ENCODE results near the gene MYO1D.
"Not testable (repeated sequence)": the region's sequence is repeated elsewhere in the genome, so short reads cannot be mapped to it uniquely, and the experiment has no call there.

Gene MYO1D

DNA sequence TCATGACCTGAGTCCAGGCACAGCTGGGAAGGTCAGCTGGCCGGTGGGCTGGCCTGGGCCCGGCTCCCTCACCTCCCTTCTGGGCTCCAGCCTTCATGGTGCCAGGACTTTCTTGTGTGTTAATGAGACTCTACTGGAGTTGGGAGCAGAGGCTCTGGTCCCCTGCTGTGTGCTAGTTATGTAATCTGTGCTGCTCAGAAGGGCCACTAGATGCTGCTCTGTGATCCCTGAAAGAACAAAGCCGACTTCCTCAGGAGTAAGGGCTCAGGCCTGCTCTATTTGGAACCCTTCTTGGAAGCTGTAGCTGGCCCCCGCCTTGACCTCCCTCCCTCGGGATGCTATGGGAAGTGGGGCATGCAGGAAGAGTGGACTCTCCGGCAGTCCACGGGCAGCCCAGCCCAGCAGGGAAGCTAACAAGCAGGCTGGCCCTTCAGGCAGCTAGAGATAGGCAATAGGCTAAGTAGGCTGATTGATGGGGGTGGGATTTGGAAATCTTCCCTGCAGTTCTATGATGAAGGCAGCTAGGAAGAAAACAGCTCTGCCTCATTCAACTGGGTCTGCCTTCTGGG lies 393.4 kb downstream of the MYO1D start:
- DNase-seq: no peak

DNA sequence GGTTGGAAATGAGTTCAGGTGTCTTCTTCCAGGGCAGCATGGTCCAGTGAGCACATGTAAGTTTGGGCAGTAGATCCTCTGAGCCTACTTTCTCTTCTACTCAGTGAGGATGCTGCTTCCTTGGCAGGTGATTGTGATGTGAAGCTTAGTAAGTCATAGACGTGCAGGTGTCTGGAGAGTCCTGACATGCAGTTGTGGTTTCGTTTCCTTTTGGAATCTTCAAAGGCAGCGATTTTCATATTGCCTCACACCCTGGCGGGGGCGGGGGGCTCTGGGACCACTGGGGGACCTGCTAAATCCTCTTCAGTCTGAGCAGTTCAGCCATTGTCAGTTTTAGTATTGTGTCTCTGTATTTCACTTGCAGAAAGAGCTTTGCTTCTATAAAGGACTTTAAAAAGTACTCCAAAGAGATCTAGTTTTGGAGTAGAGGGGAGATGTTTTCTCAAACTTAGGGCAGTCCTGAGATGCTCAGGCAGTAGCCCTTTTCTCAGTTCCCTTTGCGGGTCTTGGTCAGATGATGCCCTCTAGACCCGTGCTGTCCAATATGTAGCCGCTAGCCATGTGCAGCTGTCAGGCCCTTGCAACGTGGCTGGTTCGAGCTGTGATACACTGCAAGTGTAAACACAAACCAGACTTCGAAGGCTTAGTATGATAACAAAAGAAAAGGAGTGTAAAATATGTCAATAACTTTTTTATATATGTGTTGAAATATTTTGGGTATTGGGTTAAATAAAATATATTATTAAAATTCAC lies 394.2 kb downstream of the MYO1D start:
- DNase-seq: no peak

DNA sequence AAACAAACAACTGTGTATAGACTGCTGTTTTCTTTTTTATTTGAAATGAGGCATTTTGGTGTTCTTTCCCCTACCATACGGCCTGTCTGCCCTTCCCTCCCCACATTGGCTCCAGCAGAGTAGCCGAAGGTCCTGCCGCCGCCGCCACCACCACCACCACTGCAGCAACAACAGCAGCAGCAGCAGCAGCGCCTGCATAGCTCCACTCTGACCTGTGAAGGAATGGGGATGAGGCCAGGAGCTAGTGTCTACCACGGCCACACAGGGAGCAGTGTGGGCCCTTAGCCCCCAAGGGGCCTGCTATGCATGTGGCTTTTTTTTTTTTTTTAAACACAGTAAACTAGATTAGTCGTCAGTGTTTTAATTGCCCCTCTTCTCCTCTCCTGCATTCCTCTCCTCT lies 395.7 kb downstream of the MYO1D start:
- DNase-seq: no peak

GRCh38 chr17:32479074-32479617 lies 397.8 kb downstream of the MYO1D start:
- peak; percentile 30 for DNase-seq

DNA sequence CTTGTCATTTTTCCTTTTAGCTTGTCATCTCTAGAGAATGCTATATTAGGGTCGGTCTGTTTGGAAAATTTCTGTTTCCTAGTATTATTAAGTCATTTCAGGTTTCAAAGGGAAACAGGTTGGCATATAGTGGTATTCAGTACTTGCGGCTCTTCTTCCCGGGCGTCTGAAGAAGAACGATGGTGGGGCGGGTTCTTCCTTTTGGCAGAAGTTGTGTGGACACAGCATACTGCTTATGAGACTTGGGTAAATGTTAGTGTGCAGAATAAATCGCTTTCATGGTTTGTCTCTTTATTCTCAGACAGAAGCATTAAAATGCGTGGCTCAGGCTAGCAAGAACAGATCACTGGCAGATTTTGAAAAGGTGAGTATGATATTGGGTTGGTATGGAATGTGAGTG lies 399.7 kb downstream of the MYO1D start:
- DNase-seq: no peak

DNA sequence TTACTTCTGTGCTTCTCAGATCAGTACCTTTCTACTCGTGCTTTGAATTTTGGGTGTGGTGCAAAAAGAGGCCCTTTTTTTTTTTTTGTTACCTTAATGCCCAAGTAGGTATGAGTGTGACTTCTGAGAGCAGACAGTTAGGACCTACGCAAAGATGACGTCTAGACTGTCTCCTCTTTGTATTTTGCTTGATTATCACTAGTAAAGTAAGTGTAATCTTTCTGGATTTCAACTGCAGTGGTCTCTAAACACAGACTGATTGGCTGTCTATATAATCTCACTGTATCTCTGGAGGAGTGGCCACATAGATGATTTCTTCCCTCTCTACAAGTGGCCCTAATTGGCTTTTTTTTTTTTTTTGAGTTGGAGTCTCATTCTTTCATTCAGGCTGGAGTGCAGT lies 401.7 kb downstream of the MYO1D start:
- DNase-seq: no peak

- DNase-seq: no peak
These were observed 405.3 kb downstream of the MYO1D start for GRCh38 chr17:32471652-32472051.

DNA sequence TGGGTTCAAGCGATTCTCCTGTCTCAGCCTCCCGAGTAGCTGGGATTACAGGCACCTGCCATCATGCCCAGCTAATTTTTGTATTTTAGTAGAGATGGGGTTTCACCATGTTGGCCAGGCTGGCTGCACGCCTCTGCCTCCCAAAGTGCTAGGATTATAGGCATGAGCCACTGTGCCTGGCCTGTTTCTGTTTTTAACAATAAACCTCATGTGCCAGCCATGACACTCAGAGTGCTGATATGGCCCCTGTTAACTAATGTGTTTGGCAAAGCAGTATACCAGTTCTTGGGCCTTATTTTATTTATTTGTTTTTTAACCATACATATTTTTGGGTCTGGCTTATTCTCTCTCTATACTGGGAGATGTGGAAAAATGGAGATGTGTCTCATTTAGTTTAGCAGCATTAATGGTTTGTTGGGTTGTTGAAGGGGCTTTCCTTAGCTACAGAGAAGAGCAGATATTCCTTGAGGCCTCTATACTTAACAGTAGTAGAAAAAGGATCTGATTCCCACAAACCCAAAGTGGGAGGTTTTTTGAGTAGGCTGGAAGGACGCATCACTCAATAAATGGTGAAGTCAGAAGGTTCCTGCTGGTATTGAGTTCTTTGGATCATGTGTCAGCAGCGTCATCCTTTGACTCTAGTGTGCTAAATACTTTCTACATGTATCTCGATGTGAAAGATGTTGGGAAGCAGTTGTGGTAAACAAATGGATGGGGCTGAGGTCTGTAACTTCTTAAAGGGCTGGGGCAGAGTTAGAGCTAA lies 406.3 kb downstream of the MYO1D start:
- no peak for DNase-seq

DNA sequence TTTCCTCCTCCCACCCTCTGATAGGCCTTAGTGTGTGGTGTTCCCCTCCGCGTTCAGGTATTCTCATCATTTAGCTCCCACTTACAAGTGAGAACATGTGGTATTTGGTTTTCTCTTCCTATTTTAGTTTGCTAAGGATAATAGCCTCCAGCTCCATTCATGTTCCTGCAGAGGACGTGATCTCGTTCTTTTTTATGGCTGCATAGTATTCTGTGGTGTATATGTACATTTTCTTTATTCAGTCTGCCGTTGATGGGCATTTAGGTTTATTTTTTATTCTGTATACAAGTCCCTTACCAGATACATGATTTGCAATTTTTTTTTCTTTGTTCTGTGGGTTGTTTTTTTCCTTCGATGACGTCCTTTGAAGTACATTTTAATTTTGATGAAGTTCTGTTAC lies 409.0 kb downstream of the MYO1D start:
- DNase-seq: no peak

- DNase-seq: no peak
These were observed 412.6 kb downstream of the MYO1D start for GRCh38 chr17:32464374-32464773.

DNA sequence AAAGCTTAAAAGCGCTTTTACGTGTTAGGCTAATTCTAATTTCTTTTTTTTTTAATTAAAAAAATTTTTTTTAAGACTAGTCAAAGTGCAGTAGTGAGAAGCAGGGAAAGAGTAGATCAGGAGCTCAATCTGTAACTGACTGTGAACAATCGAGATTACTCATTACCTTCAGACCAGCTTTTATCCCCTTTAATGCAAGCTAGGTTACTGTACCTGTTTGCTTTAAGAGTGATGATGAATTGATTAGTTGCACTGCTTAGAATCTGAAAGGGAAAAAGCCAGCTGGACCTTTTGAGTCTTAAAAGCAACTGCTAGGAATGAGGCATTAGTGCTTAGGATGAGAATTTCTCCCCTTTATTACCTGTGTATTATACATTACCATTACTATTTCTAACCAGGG lies 413.6 kb downstream of the MYO1D start:
- no peak for DNase-seq

GRCh38 chr17:32461853-32462617 lies 414.9 kb downstream of the MYO1D start:
- peak; percentile 75 for DNase-seq

DNA sequence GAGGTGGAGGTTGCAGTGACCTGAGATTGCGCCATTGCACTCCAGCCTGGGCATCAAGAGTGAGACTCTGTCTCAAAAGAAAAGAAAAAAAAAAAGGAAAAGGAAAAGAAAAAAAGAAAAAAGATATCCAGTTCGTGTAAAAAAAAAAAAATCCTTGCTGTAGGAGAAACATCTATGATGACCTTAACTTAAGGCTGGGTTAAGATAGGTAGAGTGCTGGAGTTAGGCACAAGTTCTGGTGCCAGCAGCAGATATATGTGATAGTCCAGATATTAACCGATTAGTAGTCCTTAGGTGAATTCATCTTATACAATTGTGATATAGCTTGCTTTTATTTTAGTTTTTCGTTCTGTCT lies 415.4 kb downstream of the MYO1D start:
- no peak for DNase-seq

DNA sequence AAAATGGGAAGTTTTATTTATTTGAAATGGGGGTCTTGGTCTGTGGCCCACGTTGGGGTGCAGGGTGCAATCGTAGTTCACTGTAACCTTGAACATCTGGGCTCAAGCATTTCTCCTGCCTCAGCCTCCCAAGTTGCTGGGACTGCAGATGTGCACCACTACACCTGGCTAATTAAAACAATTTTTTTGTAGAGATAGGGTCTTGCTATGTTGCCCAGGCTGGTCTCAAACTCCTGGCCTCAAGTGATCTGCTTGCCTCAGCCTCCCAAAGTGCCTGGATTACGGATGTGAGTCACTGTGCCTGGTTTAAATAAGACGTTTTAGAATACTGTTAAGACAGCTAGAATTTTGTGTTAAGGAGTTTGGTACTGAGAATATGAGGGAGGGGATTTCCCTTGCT lies 416.9 kb downstream of the MYO1D start:
- no peak for DNase-seq

GRCh38 chr17:32458371-32458770 lies 418.6 kb downstream of the MYO1D start:
- DNase-seq: no peak

DNA sequence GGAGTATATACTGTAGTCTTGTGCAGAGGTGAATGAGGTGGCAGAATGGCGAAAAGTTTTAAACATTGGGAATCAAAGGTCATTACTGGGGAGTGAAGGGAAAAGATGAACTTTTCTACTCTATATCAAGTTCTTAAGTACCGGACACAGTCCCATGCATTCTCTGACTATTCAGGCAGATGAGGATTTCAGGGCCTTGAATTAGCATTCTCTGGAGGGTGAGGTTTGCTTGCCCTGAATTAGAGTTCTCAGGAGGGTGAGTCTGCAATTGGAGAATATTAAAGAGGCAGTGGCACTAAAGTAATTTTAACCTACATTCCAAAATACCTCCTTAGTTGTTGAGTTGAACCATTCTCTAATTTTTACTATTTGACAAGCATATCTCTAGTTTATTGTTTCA lies 423.6 kb downstream of the MYO1D start:
- DNase-seq: no peak

- no peak for DNase-seq
These were observed 424.6 kb downstream of the MYO1D start for GRCh38 chr17:32452281-32452680.

DNA sequence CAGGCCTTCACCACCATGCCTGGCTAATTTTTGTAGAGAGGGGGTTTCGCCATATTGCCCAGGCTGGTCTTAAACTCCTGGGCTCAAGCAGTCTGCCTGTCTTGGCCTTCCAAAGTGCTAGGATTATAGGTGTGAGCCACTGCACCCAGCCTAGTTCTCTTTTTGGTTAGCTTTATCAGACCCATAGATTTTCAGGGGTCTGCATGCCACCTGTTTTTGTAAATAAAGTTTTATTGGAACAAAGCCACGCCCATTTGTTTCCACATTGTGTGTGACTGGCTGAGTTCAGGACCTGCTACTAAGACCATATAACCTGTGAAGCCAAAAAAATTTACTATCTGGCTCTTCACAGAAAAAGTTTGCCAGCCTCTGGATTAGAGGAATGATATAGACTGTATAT lies 425.0 kb downstream of the MYO1D start:
- no peak for DNase-seq

DNA sequence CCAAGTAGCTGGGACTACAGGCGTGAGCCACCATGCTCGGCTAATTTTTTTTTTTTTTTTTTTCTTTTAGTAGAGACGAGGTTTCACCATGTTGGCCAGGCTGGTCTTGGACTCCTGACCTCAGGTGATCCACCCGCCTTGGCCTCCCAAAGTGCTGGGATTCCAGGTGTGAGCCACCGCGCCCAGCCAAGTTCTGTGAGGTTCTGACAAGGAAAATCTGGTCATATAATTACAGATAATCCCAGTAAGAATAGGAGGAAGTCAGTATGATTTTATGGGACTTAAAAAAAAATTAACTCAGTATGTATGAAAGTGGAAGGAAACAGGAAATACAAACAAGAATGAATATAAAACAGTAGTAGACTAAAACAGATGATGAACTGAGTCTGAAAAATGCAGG lies 426.5 kb downstream of the MYO1D start:
- not testable (repeated sequence) for DNase-seq

- no peak for DNase-seq
These were observed 427.0 kb downstream of the MYO1D start for GRCh38 chr17:32449963-32450362.

GRCh38 chr17:32446949-32447348 lies 430.0 kb downstream of the MYO1D start:
- DNase-seq: no peak

GRCh38 chr17:32445971-32446370 lies 431.0 kb downstream of the MYO1D start:
- DNase-seq: no peak

DNA sequence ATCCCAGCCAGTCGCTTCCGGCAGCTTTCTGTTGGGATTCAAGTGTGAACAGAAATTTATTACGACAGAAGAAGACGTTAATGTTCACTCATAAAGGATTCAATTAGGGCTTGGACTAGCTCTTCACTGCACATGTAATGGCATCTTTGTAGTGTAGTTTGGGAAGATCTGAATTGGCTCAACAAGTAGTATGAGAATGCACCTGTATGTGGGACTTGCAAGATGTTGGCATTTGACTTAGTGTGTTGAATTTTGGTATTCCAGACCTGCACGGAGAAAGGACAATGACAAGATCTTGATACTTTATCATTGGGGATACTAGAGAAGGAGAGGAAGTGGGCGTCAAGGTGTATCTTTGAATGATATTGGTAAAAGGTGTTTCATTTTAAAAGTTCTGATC lies 431.4 kb downstream of the MYO1D start:
- no peak for DNase-seq

Data from activated CD8-positive, alpha-beta memory T cell treated with anti-CD3 and anti-CD28 coated beads for 24 hours (primary cell).